ENCODE measurements around the gene PYROXD2.
A peak's percentile ranks its signal among the peaks of the same experiment; 100 is the strongest.

The PYROXD2 gene

GRCh38 chr10:98411768-98412167, 3.2 kb downstream of the PYROXD2 start:
- DNase-seq = no peak

- DNase-seq = peak; percentile 31
These were observed 3.8 kb downstream of the PYROXD2 start for GRCh38 chr10:98411166-98411565.

GRCh38 chr10:98410759-98411158, 4.2 kb downstream of the PYROXD2 start:
- no peak for DNase-seq

GRCh38 chr10:98410135-98410743, 4.7 kb downstream of the PYROXD2 start:
- no peak for DNase-seq

GRCh38 chr10:98408799-98409198, 6.2 kb downstream of the PYROXD2 start:
- no peak for DNase-seq

- DNase-seq = no peak
These were observed 7.2 kb downstream of the PYROXD2 start for GRCh38 chr10:98407744-98408241.

- no peak for DNase-seq
These were observed 7.8 kb downstream of the PYROXD2 start for GRCh38 chr10:98407017-98407743.

GRCh38 chr10:98405422-98405821, 9.6 kb downstream of the PYROXD2 start:
- no peak for DNase-seq

GRCh38 chr10:98404571-98405359, 10.2 kb downstream of the PYROXD2 start:
- DNase-seq = no peak

- no peak for DNase-seq
These were observed 11.0 kb downstream of the PYROXD2 start for GRCh38 chr10:98403812-98404504.

GRCh38 chr10:98402931-98403718, 11.9 kb downstream of the PYROXD2 start:
- no peak for DNase-seq

GRCh38 chr10:98402478-98402877, 12.5 kb downstream of the PYROXD2 start:
- DNase-seq = no peak

GRCh38 chr10:98400482-98400881, 14.5 kb downstream of the PYROXD2 start:
- no peak for DNase-seq

GRCh38 chr10:98399784-98400183, 15.2 kb downstream of the PYROXD2 start:
- DNase-seq = no peak

- no peak for DNase-seq
These were observed 17.8 kb downstream of the PYROXD2 start for GRCh38 chr10:98397089-98397600.

GRCh38 chr10:98396096-98397063, 18.6 kb downstream of the PYROXD2 start:
- DNase-seq = no peak

- no peak for DNase-seq
These were observed 20.0 kb downstream of the PYROXD2 start for GRCh38 chr10:98394851-98395440.

GRCh38 chr10:98391578-98391991, 23.4 kb downstream of the PYROXD2 start:
- no peak for DNase-seq

- no peak for DNase-seq
These were observed 23.9 kb downstream of the PYROXD2 start for GRCh38 chr10:98391065-98391464.

- DNase-seq = no peak
These were observed 24.6 kb downstream of the PYROXD2 start for GRCh38 chr10:98390406-98390805.

Data from kidney glomerular epithelial cell (primary cell).